NCI-H146 treated with DMSO at 0.1 percent for 48 hours (cell line): ENCODE data around the gene BTC.
"Not testable (repeated sequence)": the region's sequence is repeated elsewhere in the genome, so short reads cannot be mapped to it uniquely, and the experiment has no call there.

Experiments used
- DNase-seq: peaks from one replicate; lab custom pipeline; 2025; ENCODE audit not compliant: unreplicated experiment; lab: John Stamatoyannopoulos, UW

BTC gene

GRCh38 chr4:74758551-74759145, 35.7 kb downstream of the BTC start:
- no peak for DNase-seq

GRCh38 chr4:74757136-74757535, 37.2 kb downstream of the BTC start:
- DNase-seq, result no peak

DNA sequence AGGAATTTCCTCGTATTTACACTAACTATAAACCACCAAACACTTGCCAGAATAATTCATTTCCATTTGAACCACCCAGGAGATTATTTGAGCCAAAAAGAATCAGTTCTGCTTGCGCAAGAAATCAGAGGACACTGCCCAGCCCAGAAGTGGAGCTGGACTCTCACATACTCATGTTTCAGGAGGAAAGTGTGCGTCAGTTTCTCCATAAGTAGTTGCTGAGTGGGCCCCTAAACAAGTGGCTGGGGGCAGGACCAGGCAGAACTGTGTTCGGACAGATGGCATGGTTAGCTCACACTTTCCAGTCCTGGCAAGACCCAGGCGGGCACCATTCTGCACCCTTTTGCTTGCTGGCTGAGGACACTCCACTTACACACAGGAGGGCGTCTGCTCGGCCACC, 38.8 kb downstream of the BTC start:
- DNase-seq, result no peak

DNA sequence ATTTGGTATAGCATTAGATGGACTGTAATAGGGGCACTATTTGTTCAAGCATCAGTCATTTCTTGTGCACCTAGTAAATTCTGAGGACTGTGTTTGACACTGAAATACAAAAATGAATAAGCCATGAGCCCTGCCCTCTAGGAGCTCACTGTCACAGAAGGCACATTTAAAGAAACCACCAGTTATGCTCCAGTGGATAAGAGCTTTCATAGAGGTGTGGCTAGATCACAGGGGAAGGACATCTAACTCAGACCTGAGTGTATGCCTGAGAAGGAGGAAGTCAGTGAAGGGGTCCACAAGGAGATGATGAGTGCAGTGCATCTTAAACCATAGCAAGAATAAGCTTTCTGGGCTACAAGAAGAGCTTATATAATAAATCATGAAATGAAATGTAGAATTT, 40.1 kb downstream of the BTC start:
- DNase-seq, result no peak

- DNase-seq, result no peak
These were observed 41.5 kb downstream of the BTC start for GRCh38 chr4:74752798-74753197.

DNA sequence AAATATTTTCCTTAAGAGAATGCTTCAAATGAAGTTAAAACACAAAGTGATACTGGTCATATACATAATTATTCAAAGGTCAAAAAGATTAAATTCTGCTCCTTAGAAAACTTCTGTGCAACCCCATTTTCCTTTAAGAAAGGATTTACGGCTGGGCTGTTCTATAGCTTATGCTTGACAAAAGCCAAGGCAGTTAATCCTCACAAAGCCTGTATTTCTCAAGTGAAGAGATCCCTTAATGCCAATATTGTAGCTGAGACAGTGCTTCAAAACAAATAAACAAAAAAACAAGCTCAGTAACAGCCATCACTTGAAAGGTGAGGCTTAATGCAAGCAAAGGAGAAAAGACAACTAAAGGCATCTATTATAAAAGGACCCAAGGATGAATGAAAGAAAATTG, 42.5 kb downstream of the BTC start:
- DNase-seq, result no peak

DNA sequence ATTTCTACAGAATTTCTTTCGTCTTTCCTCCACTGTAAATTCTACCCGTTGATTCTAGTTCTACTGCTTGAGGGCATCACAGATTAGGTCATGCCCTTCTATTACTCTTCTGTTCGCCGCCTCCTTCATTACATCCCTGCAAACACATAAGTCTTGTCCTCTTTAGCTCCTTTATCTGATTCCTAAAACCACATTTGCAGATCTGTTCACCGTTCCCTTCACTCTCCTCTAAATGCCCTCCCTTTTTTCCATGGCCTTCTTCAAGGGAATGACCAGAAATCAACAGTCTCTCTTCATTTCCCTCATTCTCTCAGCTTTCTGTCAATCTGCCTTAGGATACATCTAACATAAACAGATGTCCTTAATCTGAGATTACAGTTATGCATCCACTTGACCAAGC, 43.1 kb downstream of the BTC start:
- DNase-seq, result no peak

DNA sequence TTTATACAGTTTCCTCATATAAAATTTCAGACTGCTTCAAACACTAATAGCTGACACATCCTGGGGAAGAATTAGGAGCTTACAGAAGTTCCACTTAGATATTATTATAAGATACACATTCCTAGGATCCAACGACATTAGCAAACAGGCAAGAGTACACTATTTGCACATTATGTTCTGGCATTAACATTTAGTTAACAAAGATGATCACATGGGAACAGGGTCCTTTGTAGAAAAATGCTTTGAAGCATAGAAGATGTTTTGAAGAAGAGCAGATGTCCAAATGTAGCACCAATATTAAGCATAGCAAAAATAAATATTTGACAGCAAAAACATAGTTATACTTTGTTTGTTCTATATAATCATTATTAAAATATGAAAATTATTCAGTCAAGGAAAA, 52.1 kb downstream of the BTC start:
- DNase-seq, result no peak

- no peak for DNase-seq
These were observed 55.7 kb downstream of the BTC start for GRCh38 chr4:74738464-74739143.

- DNase-seq, result no peak
These were observed 59.3 kb downstream of the BTC start for GRCh38 chr4:74734995-74735394.

DNA sequence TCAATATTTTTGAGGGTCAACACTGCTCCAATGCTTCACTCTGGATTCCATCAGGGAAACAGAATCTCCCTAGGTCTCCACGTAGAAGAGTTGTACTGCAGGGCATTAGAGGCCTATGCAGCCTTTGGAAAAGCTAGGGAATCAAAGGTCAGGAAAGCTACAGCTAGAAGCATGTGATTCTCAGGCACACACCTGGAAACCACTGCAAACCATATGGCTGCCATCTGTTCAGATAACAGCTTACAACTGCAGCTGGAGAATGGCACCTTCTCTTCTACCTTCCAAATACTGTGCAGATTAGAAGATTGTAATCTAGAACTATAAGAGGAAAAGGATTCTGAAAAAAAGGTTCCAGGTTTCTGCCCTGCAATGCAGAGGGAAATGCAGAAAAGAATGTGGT, 60.6 kb downstream of the BTC start:
- DNase-seq, result no peak

DNA sequence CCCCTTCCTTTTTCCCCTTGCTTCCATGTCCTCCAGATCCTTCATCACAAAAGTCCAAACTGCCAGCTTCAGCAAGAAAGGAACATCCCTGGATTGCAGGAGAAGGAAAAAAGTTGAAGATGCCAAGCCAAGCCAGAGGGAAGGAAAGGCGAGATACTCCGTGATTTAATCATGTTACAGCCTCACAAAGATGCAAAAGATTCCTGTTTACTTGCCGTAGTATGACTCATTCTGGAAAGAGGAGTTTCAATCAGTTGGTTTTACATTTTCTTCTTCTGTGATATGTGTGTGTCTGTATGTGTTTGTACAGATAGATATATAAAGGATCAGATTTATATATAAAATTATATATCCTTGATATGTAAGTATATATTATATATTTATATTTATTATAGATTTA, 69.3 kb downstream of the BTC start:
- DNase-seq, result no peak

- DNase-seq, result no peak
These were observed 77.9 kb downstream of the BTC start for GRCh38 chr4:74716436-74716765.

GRCh38 chr4:74715706-74716435, 78.5 kb downstream of the BTC start:
- DNase-seq, result no peak

DNA sequence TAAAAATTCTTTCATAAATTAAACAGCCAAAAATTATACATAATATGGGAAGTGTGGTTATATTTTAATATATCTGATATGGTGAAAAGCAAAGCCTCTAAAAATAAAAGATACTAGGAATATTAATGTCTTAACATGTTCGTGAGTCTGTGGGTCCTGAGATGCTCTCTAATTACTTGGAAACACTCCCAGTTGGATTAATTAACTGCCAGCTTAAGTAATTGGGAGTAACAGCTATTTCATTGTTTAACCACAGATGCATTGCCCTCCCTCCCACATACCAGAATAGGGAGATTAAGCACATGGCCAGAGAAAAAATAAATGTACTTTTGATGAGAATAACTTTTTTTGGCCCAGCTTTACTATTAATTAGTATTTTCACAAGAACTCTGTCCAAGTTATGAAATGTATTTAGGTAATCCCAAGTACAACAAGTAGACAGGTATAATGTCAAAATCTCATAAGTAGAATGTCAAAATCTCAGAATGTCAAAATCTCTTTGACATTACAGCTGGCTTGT, 79.7 kb downstream of the BTC start:
- no peak for DNase-seq

DNA sequence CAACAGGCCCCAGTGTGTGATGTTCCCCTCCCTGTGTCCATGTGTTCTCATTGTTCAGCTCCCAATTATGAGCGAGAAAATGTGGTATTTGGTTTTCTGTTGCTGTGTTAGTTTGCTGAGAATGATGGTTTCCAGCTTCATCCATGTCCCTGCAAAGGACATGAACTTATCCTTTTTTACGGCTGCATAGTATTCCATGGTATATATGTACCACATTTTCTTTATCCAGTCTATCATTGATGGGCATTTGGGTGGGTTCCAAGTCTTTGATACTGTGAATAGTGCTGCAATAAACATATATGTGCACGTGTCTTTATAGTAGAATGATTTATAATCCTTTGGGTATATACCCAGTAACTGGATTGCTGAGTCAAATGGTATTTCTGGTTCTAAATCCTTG, 86.2 kb downstream of the BTC start:
- DNase-seq, result not testable (repeated sequence)
